GM12878 (cell line): Measurements from ENCODE around the gene ICE2. TPM values are rescaled to one million over a fixed set of nuclear protein-coding genes. Genes with fewer than 3 reads are reported as not detected.

Source experiments
- ATAC-seq: fragments of 200-7000 bp; cut with Tn5 transposase; 3 replicates; pipeline ENCODE4 v1.9.1; 2020; ENCODE audit warnings: mild to moderate bottlenecking, moderate library complexity
- BruUV-seq: library from RNA; stranded (reverse); fragments of 400-500 nt; replicated peaks from 2 replicates; lab custom pipeline; 2021; lab: Mats Ljungman, UMichigan
- CTCF ChIA-PET: fragments of 300-600 bp; sonication (Branson Sonifier 250); formaldehyde crosslinking; extraction: SDS; loops from one replicate; lab custom pipeline; 2021; ENCODE audit warnings: inconsistent platforms; lab: Yijun Ruan, JAX
- POLR2A ChIA-PET: fragments of 350-600 bp; formaldehyde crosslinking; extraction: SDS; loops from one replicate; lab custom pipeline; 2021; ENCODE audit warnings: inconsistent platforms; lab: Charles Lee
- RAD21 ChIA-PET: fragments of 300-600 bp; sonication (Branson Sonifier 250); formaldehyde crosslinking; loops from one replicate; lab custom pipeline; 2023; ENCODE audit warnings: antibody characterized with exemption; ENCODE audit not compliant: unreplicated experiment; lab: Charles Lee
- SMC1A ChIA-PET: fragments of 300-600 bp; sonication (Branson Sonifier 250); formaldehyde crosslinking; loops from one replicate; lab custom pipeline; 2023; ENCODE audit not compliant: unreplicated experiment, uncharacterized antibody; lab: Charles Lee
- DNase-seq: peaks from one replicate; pipeline ENCODE4 v3.0.0-alpha.2; 2011; ENCODE audit warnings: low read depth, low spot score
- FAIRE-seq: peaks from 3 replicates; lab custom pipeline; 2011; peaks lifted over from hg19 to GRCh38; lab: Jason Lieb, UNC
- H2AFZ ChIP-seq: 2 replicates; pipeline ENCODE4 v1.6.0; 2011; ENCODE audit warnings: low read depth, low read length, control low read depth; ENCODE audit not compliant: control insufficient read depth
- H3K27ac ChIP-seq: 2 replicates; pipeline ENCODE4 v1.5.1; 2011; ENCODE audit warnings: control low read depth; ENCODE audit not compliant: control insufficient read depth, insufficient read depth
- H3K27me3 ChIP-seq, 2 experiments: replicated peaks in 1 of 2; 2 replicates each; pipeline versions ENCODE4 v1.6.0 to v1.6.1; 2011; ENCODE audit warnings: low read length in 1 of 2; ENCODE audit not compliant: control insufficient read depth in 2 of 2, insufficient read depth in 2 of 2
- H3K36me3 ChIP-seq, 2 experiments: 2 replicates each; pipeline ENCODE4 v1.5.1; 2011; ENCODE audit warnings: low read length in 1 of 2; ENCODE audit not compliant: control insufficient read depth in 2 of 2, insufficient read depth in 2 of 2
- H3K4me1 ChIP-seq: 2 replicates; pipeline ENCODE4 v1.6.1; 2011; ENCODE audit warnings: mild to moderate bottlenecking, low read length, moderate library complexity, mixed read lengths; ENCODE audit not compliant: control insufficient read depth, insufficient read depth
- H3K4me2 ChIP-seq: 2 replicates; pipeline ENCODE4 v1.6.0; 2011; ENCODE audit warnings: control low read depth; ENCODE audit not compliant: control insufficient read depth, insufficient read depth
- H3K4me3 ChIP-seq: fragments of 200-600 bp; sonication (generic); 2 replicates; pipeline ENCODE4 v1.5.1; 2016
- H3K79me2 ChIP-seq: 2 replicates; pipeline ENCODE4 v1.6.0; 2011; ENCODE audit warnings: low read length; ENCODE audit not compliant: control insufficient read depth, insufficient read depth
- H3K9ac ChIP-seq: 2 replicates; pipeline ENCODE4 v1.8.0; 2011; ENCODE audit warnings: low read length, control low read depth, mixed read lengths; ENCODE audit not compliant: control insufficient read depth, insufficient read depth
- H3K9me3 ChIP-seq: replicated peaks from 3 replicates; pipeline ENCODE4 v1.5.1; 2011; ENCODE audit warnings: mild to moderate bottlenecking, low read length; ENCODE audit not compliant: control insufficient read depth, insufficient read depth
- H4K20me1 ChIP-seq: 2 replicates; pipeline ENCODE4 v1.6.0; 2011; ENCODE audit not compliant: control insufficient read depth, insufficient read depth
- CBFB ChIP-seq: IDR thresholded peaks from 2 replicates; pipeline ENCODE4 v1.6.1; 2016; ENCODE audit warnings: antibody characterized with exemption, low read depth
- CEBPB ChIP-seq, 2 experiments: fragments of 150-350 bp in 1 of 2; IDR thresholded peaks; 2 replicates each; pipeline ENCODE4 v1.6.1; 2012 to 2014; ENCODE audit warnings: low read depth in 2 of 2, low read length in 2 of 2, borderline replicate concordance in 1 of 2, inconsistent platforms in 1 of 2
- CHD2 ChIP-seq: IDR thresholded peaks from 2 replicates; pipeline ENCODE4 v1.6.1; 2011; ENCODE audit warnings: low read depth, low read length, improper control_type of control experiment, borderline replicate concordance
- FOS ChIP-seq: IDR thresholded peaks from 3 replicates; pipeline ENCODE4 v1.6.1; 2011; ENCODE audit warnings: borderline replicate concordance; ENCODE audit not compliant: insufficient read length; ENCODE audit errors: extremely low read depth
- KLF5 ChIP-seq: fragments of 450-650 bp; IDR thresholded peaks from 2 replicates; pipeline ENCODE4 v1.6.1; 2014; ENCODE audit warnings: mild to moderate bottlenecking; ENCODE audit not compliant: partially characterized antibody
- NFYA ChIP-seq: IDR thresholded peaks from 2 replicates; pipeline ENCODE4 v1.6.1; 2011; ENCODE audit warnings: low read depth, mild to moderate bottlenecking, low read length, improper control_type of control experiment, borderline replicate concordance
- PAX8 ChIP-seq: fragments of 450-650 bp; IDR thresholded peaks from 2 replicates; pipeline ENCODE4 v1.6.1; 2017; ENCODE audit warnings: mild to moderate bottlenecking, moderate library complexity
- RBBP5 ChIP-seq: fragments of 200-600 bp; sonication (generic); conservative IDR thresholded peaks from 2 replicates; pipeline ENCODE4 v1.6.1; 2016
- SRF ChIP-seq, 2 experiments: IDR thresholded peaks; 2 replicates each; pipeline ENCODE4 v1.6.1; 2011; ENCODE audit warnings: low read depth in 2 of 2, low read length in 2 of 2, mild to moderate bottlenecking in 1 of 2, moderate library complexity in 1 of 2
- SUZ12 ChIP-seq: fragments of 200-600 bp; sonication (generic); IDR thresholded peaks from one replicate; pipeline ENCODE4 v1.6.1; 2018; ENCODE audit warnings: antibody characterized with exemption, mild to moderate bottlenecking; ENCODE audit not compliant: unreplicated experiment
- YY1 ChIP-seq: IDR thresholded peaks from 2 replicates; pipeline ENCODE4 v1.6.1; 2011; ENCODE audit warnings: low read depth, mild to moderate bottlenecking, low read length
- ZNF274 ChIP-seq: IDR thresholded peaks from one replicate; pipeline ENCODE4 v1.8.0; 2011; ENCODE audit not compliant: insufficient read length, insufficient read depth
- ZNF622 ChIP-seq: fragments of 450-650 bp; IDR thresholded peaks from 2 replicates; pipeline ENCODE4 v1.6.1; 2017; ENCODE audit warnings: mild to moderate bottlenecking, inconsistent platforms
- WGBS: methylation state at CpG from one replicate; pipeline ENCODE4 v1.1.6; 2016; ENCODE audit warnings: low lambda C conversion rate; ENCODE audit not compliant: insufficient replicate concordance, insufficient coverage; ENCODE audit errors: missing lambda C conversion rate; 5-methylcytosine and 5-hydroxymethylcytosine counted together
- in situ Hi-C: fragments of 300-500 bp; cut with MboI; formaldehyde crosslinking; loops from 9 replicates; pipeline ENCODE4 v1.14.3; 2018; ENCODE audit warnings: mixed read lengths
- intact Hi-C: fragments of 100-400 bp; cut with micrococcal nuclease; formaldehyde crosslinking; loops from one replicate; pipeline ENCODE4 v1.14.2; 2022; ENCODE audit not compliant: unreplicated experiment
- polyA plus RNA-seq, 11 experiments: library from polyadenylated mRNA; depleted of rRNA in 4 of 11; unstranded in 6 of 11; stranded (reverse) in 5 of 11; fragments of >200 nt; fragmentation: Nextera tagmentation in 4 of 11; fragmentation: Illumina TruSeq in 1 of 11; extraction: Ambion mirVana in 4 of 11; extraction: Trizol in 1 of 11; gene quantifications; 1 replicate in 1 of 11; 2 replicates in 10 of 11; pipeline versions ENCODE4 v1.2.1 to v1.2.3, GENCODE V29; 2011 to 2016; ENCODE audit warnings: inconsistent platforms in 2 of 11, missing spikeins in 2 of 11, low read depth in 1 of 11
- total RNA-seq, 4 experiments: library from RNA; depleted of rRNA in 3 of 4; stranded (reverse); fragments of >200 nt in 3 of 4; fragmentation: Illumina TruSeq in 1 of 4; extraction: Trizol in 1 of 4; gene quantifications; 2 replicates each; pipeline versions ENCODE4 v1.2.1 to v1.2.3, GENCODE V29; 2013 to 2021
- TF ChIP-seq, protein P1 (sequence below): fragments of 450-650 bp; conservative IDR thresholded peaks from 2 replicates; pipeline ENCODE4 v1.6.1; 2017; ENCODE audit warnings: mild to moderate bottlenecking, moderate library complexity
- TF ChIP-seq, protein P2 (sequence below): fragments of 450-650 bp; formaldehyde crosslinking; IDR thresholded peaks from 2 replicates; pipeline ENCODE4 v1.5.0; 2022; ENCODE audit warnings: mild to moderate bottlenecking, missing genetic modification characterization
- TF ChIP-seq, protein P3 (sequence below): IDR thresholded peaks from 2 replicates; pipeline ENCODE4 v1.6.1; 2011; ENCODE audit warnings: low read depth, low read length, improper control_type of control experiment, borderline replicate concordance
- TF ChIP-seq, protein P4 (sequence below): fragments of 450-650 bp; IDR thresholded peaks from 2 replicates; pipeline ENCODE4 v1.6.1; 2017; ENCODE audit warnings: mild to moderate bottlenecking, low read depth, inconsistent platforms; ENCODE audit not compliant: poor library complexity, severe bottlenecking

The ICE2 gene
- total and polyA plus RNA-seq, 10 of the 15 experiments (the other 5 are each of a cell fraction or from before 2014, with no cell fraction given), result 14.2 to 62.0 (median 44.9) TPM

DNA sequence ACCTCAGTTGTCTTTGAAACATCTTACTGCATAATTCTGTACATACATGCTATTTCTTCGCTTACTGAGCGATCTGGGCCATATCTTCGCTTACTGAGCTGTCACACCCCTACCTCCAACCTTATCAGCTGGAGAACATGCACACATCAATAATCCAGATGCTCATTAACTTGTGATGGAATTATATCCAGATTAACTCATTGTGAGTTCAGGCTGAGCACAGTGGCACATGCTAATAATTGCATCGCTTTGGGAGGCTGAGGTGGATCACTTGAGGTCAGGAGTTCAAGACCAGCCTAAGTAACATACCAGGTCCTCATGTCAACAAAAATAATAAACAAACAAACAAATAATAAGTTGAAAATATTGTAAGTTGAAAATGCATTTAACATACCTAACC lies 61.8 kb downstream of the ICE2 start:
- in situ Hi-C loops, result no loop called here
- no TSS peak for BruUV-seq

More for the DNA sequence above, 61.8 kb downstream of the ICE2 start:
- TF ChIP-seq CEBPB (IDR thresholded peaks at IDR 0.05; ENCODE audit: borderline replicate concordance in 1 of 2, low read depth in 2 of 2, low read length in 2 of 2) (no peak), CBFB (no peak), CHD2 (no peak), NFYA (no peak), SRF (IDR thresholded peaks at IDR 0.05; ENCODE audit: low read depth in 2 of 2, low read length in 2 of 2) (no peak), FOS (no peak), RBBP5 (no peak), SUZ12 (no peak), KLF5 (no peak), ZNF274 (no peak), YY1 (no peak), ZNF622 (no peak), PAX8 (no peak)
- TF ChIP-seq, protein P1, sequence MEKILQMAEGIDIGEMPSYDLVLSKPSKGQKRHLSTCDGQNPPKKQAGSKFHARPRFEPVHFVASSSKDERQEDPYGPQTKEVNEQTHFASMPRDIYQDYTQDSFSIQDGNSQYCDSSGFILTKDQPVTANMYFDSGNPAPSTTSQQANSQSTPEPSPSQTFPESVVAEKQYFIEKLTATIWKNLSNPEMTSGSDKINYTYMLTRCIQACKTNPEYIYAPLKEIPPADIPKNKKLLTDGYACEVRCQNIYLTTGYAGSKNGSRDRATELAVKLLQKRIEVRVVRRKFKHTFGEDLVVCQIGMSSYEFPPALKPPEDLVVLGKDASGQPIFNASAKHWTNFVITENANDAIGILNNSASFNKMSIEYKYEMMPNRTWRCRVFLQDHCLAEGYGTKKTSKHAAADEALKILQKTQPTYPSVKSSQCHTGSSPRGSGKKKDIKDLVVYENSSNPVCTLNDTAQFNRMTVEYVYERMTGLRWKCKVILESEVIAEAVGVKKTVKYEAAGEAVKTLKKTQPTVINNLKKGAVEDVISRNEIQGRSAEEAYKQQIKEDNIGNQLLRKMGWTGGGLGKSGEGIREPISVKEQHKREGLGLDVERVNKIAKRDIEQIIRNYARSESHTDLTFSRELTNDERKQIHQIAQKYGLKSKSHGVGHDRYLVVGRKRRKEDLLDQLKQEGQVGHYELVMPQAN, result no peak
- TF ChIP-seq, protein P2, sequence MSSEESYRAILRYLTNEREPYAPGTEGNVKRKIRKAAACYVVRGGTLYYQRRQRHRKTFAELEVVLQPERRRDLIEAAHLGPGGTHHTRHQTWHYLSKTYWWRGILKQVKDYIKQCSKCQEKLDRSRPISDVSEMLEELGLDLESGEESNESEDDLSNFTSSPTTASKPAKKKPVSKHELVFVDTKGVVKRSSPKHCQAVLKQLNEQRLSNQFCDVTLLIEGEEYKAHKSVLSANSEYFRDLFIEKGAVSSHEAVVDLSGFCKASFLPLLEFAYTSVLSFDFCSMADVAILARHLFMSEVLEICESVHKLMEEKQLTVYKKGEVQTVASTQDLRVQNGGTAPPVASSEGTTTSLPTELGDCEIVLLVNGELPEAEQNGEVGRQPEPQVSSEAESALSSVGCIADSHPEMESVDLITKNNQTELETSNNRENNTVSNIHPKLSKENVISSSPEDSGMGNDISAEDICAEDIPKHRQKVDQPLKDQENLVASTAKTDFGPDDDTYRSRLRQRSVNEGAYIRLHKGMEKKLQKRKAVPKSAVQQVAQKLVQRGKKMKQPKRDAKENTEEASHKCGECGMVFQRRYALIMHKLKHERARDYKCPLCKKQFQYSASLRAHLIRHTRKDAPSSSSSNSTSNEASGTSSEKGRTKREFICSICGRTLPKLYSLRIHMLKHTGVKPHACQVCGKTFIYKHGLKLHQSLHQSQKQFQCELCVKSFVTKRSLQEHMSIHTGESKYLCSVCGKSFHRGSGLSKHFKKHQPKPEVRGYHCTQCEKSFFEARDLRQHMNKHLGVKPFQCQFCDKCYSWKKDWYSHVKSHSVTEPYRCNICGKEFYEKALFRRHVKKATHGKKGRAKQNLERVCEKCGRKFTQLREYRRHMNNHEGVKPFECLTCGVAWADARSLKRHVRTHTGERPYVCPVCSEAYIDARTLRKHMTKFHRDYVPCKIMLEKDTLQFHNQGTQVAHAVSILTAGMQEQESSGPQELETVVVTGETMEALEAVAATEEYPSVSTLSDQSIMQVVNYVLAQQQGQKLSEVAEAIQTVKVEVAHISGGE (CRISPR knock-in tag), result no peak
- TF ChIP-seq, protein P3, sequence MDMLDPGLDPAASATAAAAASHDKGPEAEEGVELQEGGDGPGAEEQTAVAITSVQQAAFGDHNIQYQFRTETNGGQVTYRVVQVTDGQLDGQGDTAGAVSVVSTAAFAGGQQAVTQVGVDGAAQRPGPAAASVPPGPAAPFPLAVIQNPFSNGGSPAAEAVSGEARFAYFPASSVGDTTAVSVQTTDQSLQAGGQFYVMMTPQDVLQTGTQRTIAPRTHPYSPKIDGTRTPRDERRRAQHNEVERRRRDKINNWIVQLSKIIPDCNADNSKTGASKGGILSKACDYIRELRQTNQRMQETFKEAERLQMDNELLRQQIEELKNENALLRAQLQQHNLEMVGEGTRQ, result no peak
- TF ChIP-seq, protein P4, sequence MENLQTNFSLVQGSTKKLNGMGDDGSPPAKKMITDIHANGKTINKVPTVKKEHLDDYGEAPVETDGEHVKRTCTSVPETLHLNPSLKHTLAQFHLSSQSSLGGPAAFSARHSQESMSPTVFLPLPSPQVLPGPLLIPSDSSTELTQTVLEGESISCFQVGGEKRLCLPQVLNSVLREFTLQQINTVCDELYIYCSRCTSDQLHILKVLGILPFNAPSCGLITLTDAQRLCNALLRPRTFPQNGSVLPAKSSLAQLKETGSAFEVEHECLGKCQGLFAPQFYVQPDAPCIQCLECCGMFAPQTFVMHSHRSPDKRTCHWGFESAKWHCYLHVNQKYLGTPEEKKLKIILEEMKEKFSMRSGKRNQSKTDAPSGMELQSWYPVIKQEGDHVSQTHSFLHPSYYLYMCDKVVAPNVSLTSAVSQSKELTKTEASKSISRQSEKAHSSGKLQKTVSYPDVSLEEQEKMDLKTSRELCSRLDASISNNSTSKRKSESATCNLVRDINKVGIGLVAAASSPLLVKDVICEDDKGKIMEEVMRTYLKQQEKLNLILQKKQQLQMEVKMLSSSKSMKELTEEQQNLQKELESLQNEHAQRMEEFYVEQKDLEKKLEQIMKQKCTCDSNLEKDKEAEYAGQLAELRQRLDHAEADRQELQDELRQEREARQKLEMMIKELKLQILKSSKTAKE, result no peak
- H3K36me3 ChIP-seq, result no peaks in the 10 kb centered on the region; a peak in 1 of 4 replicates
- H3K4me3 ChIP-seq, result no peak overlapping the region
- ChIA-PET CTCF (interaction anchor here (0.7 to 1.4 kb wide), 2 partner anchors 13 to 14 kb away, joined by 3 read pairs; no protein-coding TSS in a partner anchor), RAD21 (no interaction called here), SMC1A (no interaction called here), POLR2A (no interaction called here)
- H2AFZ ChIP-seq, result no peak overlapping the region
- H3K9ac ChIP-seq, result no peak overlapping the region
- no peak overlapping the region for H3K27ac ChIP-seq
- DNase-seq (no peak), ATAC-seq (no peak), FAIRE-seq (no peak)
- H3K27me3 ChIP-seq, result no peaks in the 10 kb centered on the region
- H4K20me1 ChIP-seq, result no peaks in the 10 kb centered on the region
- no peaks in the 10 kb centered on the region for H3K79me2 ChIP-seq
- no peaks in the 10 kb centered on the region for H3K9me3 ChIP-seq
- no peaks in the 10 kb centered on the region for H3K4me1 ChIP-seq
- 99% methylated on average over 4 of the region's 4 CpGs for WGBS
- H3K4me2 ChIP-seq, result no peak overlapping the region
- intact Hi-C loops, result no loop called here
